ENCODE measurements around the gene HP1BP3. TPM values are rescaled to one million over a fixed set of nuclear protein-coding genes. Genes with fewer than 3 reads are reported as not detected.

HP1BP3 gene
- total RNA-seq, 4 donors from 2014 or later: 73.9 to 121 (median 108) TPM

- TF ChIP-seq POLR2A (IDR thresholded peaks at IDR 0.05) (no peak), CTCF (IDR thresholded peaks at IDR 0.05 in 4 of 5, conservative IDR thresholded peaks at IDR 0.05 in 1 of 5) (no peak)
- Histone ChIP-seq H3K27me3 (peaks cover 0 to 13% (median 7%) of the 10 kb centered on the region in 3 donors), H3K27ac (no peak overlapping the region), H3K4me1 (peaks cover 8 to 15% of the 10 kb centered on the region in 2 donors), H3K4me3 (peak overlapping the region; percentile 55 to 62 (median 58)), H3K9me3 (no peaks in the 10 kb centered on the region), H3K36me3 (no peaks in the 10 kb centered on the region)
- ATAC-seq: no peak
- intact Hi-C loops (cut with DNase I; ENCODE audit: low total_unique reads): loop anchor here (5.0 kb wide), 2 partner anchors 56 to 209 kb away; partner anchors contain the start of gene HP1BP3
- in situ Hi-C loops (cut with MboI; ENCODE audit: low sequenced_read_pairs in 4 of 4): no loop called here
- DNase-seq: no peak
These were observed 55.8 kb downstream of the HP1BP3 start for GRCh38 chr1:20731057-20731991.

- Histone ChIP-seq H3K27me3 (peaks cover 0 to 13% (median 7%) of the 10 kb centered on the region in 3 donors), H3K9me3 (no peaks in the 10 kb centered on the region), H3K36me3 (no peaks in the 10 kb centered on the region), H3K4me1 (peaks cover 8 to 15% of the 10 kb centered on the region in 2 donors), H3K4me3 (no peak overlapping the region), H3K27ac (no peak overlapping the region)
- in situ Hi-C loops (cut with MboI; ENCODE audit: low sequenced_read_pairs in 4 of 4): no loop called here
- ATAC-seq (no peak), DNase-seq (no peak)
- TF ChIP-seq CTCF (IDR thresholded peaks at IDR 0.05 in 4 of 5, conservative IDR thresholded peaks at IDR 0.05 in 1 of 5) (no peak), POLR2A (IDR thresholded peaks at IDR 0.05) (no peak)
- intact Hi-C loops (cut with DNase I; ENCODE audit: low total_unique reads): loop anchor here (5.0 kb wide), 2 partner anchors 57 to 208 kb away; partner anchors contain the start of gene HP1BP3
These were observed 56.4 kb downstream of the HP1BP3 start for GRCh38 chr1:20730690-20731056.

- Histone ChIP-seq H3K27me3 (peaks cover 0 to 13% (median 7%) of the 10 kb centered on the region in 3 donors), H3K4me1 (peaks cover 8 to 15% of the 10 kb centered on the region in 2 donors), H3K27ac (no peak overlapping the region), H3K9me3 (no peaks in the 10 kb centered on the region), H3K36me3 (no peaks in the 10 kb centered on the region), H3K4me3 (no peak overlapping the region)
- in situ Hi-C loops (cut with MboI; ENCODE audit: low sequenced_read_pairs in 4 of 4) (no loop called here), intact Hi-C loops (cut with DNase I; ENCODE audit: low total_unique reads) (loop anchor here (5.0 kb wide), 2 partner anchors 57 to 208 kb away; partner anchors contain the start of gene HP1BP3)
- DNase-seq (no peak), ATAC-seq (no peak)
- TF ChIP-seq POLR2A (IDR thresholded peaks at IDR 0.05) (no peak), CTCF (IDR thresholded peaks at IDR 0.05 in 4 of 5, conservative IDR thresholded peaks at IDR 0.05 in 1 of 5) (no peak)
These were observed 57.0 kb downstream of the HP1BP3 start for GRCh38 chr1:20729990-20730689.

- no peaks in the 10 kb centered on the region for H3K36me3 ChIP-seq
- DNase-seq (no peak), ATAC-seq (no peak)
- H3K9me3 ChIP-seq: no peaks in the 10 kb centered on the region
- no peak for TF ChIP-seq CTCF (IDR thresholded peaks at IDR 0.05 in 4 of 5, conservative IDR thresholded peaks at IDR 0.05 in 1 of 5)
- TF ChIP-seq POLR2A (IDR thresholded peaks at IDR 0.05): no peak
- peaks cover 0 to 13% (median 7%) of the 10 kb centered on the region in 3 donors for H3K27me3 ChIP-seq
- H3K27ac ChIP-seq: no peak overlapping the region
- intact Hi-C loops (cut with DNase I; ENCODE audit: low total_unique reads) (no loop called here), in situ Hi-C loops (cut with MboI; ENCODE audit: low sequenced_read_pairs in 4 of 4) (no loop called here)
- H3K4me1 ChIP-seq: peaks cover 8 to 15% of the 10 kb centered on the region in 2 donors
- no peak overlapping the region for H3K4me3 ChIP-seq
These were observed 57.8 kb downstream of the HP1BP3 start for GRCh38 chr1:20729155-20729931.

Data from gastrocnemius medialis (tissue), 4 donors.